Vagina (tissue), 2 donors: ENCODE data around the gene DXO. TPM values are rescaled to one million over a fixed set of nuclear protein-coding genes. Genes with fewer than 3 reads are reported as not detected.

Experiments
- DNase-seq, 2 donors: peaks; one replicate each; pipeline ENCODE4 v3.0.0-alpha.2; 2017; ENCODE audit errors: extremely low spot score in 2 of 2
- H3K27ac ChIP-seq: fragments of 200-600 bp; sonication (generic); one replicate; pipeline ENCODE4 v1.5.1; 2019
- H3K27me3 ChIP-seq: fragments of 200-600 bp; sonication (generic); one replicate; pipeline ENCODE4 v1.5.1; 2019
- H3K36me3 ChIP-seq, 2 donors: fragments of 200-600 bp; sonication (generic); one replicate each; pipeline ENCODE4 v1.5.1; 2017 to 2019
- H3K4me1 ChIP-seq: fragments of 200-600 bp; sonication (generic); one replicate; pipeline ENCODE4 v1.5.1; 2019
- H3K4me3 ChIP-seq, 2 donors: fragments of 200-600 bp; sonication (generic); 1 replicate in 1 of 2; 2 replicates in 1 of 2; pipeline ENCODE4 v1.5.1; 2016 to 2019
- H3K9me3 ChIP-seq: fragments of 200-600 bp; sonication (generic); one replicate; pipeline ENCODE4 v1.5.1; 2019
- CTCF ChIP-seq, 3 experiments: fragments of 450-650 bp in 2 of 3; fragments of 200-600 bp in 1 of 3; sonication (generic) in 1 of 3; IDR thresholded peaks; one replicate each; pipeline ENCODE4 v1.5.1; 2017 to 2019; ENCODE audit warnings: antibody characterized with exemption in 3 of 3, mild to moderate bottlenecking in 2 of 3, moderate library complexity in 2 of 3
- POLR2A ChIP-seq, 2 donors: fragments of 450-650 bp; IDR thresholded peaks; one replicate each; pipeline ENCODE4 v1.6.1; 2017; ENCODE audit warnings: antibody characterized with exemption in 2 of 2, mild to moderate bottlenecking in 2 of 2, moderate library complexity in 2 of 2
- POLR2AphosphoS5 ChIP-seq, 2 donors: sonication (generic); formaldehyde crosslinking; IDR thresholded peaks; one replicate each; pipeline ENCODE4 v1.9.0; 2017; ENCODE audit warnings: antibody characterized with exemption in 2 of 2, mild to moderate bottlenecking in 2 of 2, low read depth in 1 of 2; ENCODE audit not compliant: insufficient read depth in 1 of 2
- intact Hi-C: fragments of 100-400 bp; cut with DNase I; formaldehyde crosslinking; loops from one replicate; pipeline ENCODE4 v1.15.1; 2023
- total RNA-seq: library from RNA; depleted of rRNA; stranded (reverse); fragments of >200 nt; gene quantifications from one replicate; pipeline ENCODE4 v1.2.3, GENCODE V29; 2016

Gene DXO
- total RNA-seq, 1 donor from 2014 or later: 15.5 TPM

- H3K4me3 ChIP-seq: no peak overlapping the region
- H3K36me3 ChIP-seq: peaks cover 0 to 36% of the 10 kb centered on the region in 2 donors
- H3K4me1 ChIP-seq: peaks cover 14% of the 10 kb centered on the region
- no peak for DNase-seq
- no peak overlapping the region for H3K27ac ChIP-seq
- TF ChIP-seq POLR2A (IDR thresholded peaks at IDR 0.05): no peak
- no peak for TF ChIP-seq POLR2AphosphoS5 (IDR thresholded peaks at IDR 0.05; ENCODE audit: insufficient read depth in 1 of 2, low read depth in 1 of 2)
- TF ChIP-seq CTCF (IDR thresholded peaks at IDR 0.05): no peak
- H3K27me3 ChIP-seq: no peaks in the 10 kb centered on the region
- no peaks in the 10 kb centered on the region for H3K9me3 ChIP-seq
- intact Hi-C loops: loop anchor here (5.0 to 10.0 kb wide), 2 partner anchors 48 to 275 kb away; partner anchors contain the start of gene ZBTB12
These were observed 21.9 kb downstream of the DXO start for GRCh38 chr6:31949926-31950548.

GRCh38 chr6:31948753-31949413 is 23.1 kb downstream of the DXO start:
- Histone ChIP-seq H3K4me1 (peaks cover 19% of the 10 kb centered on the region), H3K36me3 (peaks cover 0 to 24% of the 10 kb centered on the region in 2 donors), H3K27me3 (no peaks in the 10 kb centered on the region), H3K9me3 (no peaks in the 10 kb centered on the region), H3K27ac (no peak overlapping the region), H3K4me3 (no peak overlapping the region)
- intact Hi-C loops: loop anchor here (5.0 kb wide), 1 partner anchor 47 kb away; the partner anchor contains the start of gene ZBTB12
- TF ChIP-seq POLR2A (IDR thresholded peaks at IDR 0.05) (no peak), CTCF (IDR thresholded peaks at IDR 0.05) (no peak), POLR2AphosphoS5 (IDR thresholded peaks at IDR 0.05; ENCODE audit: insufficient read depth in 1 of 2, low read depth in 1 of 2) (no peak)
- no peak for DNase-seq

GRCh38 chr6:31948306-31948705 is 23.6 kb downstream of the DXO start:
- no peaks in the 10 kb centered on the region for H3K27me3 ChIP-seq
- intact Hi-C loops: loop anchor here (5.0 kb wide), 1 partner anchor 46 kb away; the partner anchor contains the start of gene ZBTB12
- no peak for TF ChIP-seq POLR2A (IDR thresholded peaks at IDR 0.05)
- H3K4me1 ChIP-seq: peaks cover 19% of the 10 kb centered on the region
- no peak overlapping the region for H3K4me3 ChIP-seq
- no peak for DNase-seq
- H3K36me3 ChIP-seq: peaks cover 0 to 18% of the 10 kb centered on the region in 2 donors
- H3K27ac ChIP-seq: no peak overlapping the region
- no peaks in the 10 kb centered on the region for H3K9me3 ChIP-seq

- H3K27ac ChIP-seq: no peak overlapping the region
- TF ChIP-seq POLR2A (IDR thresholded peaks at IDR 0.05): no peak
- peaks cover 0 to 14% of the 10 kb centered on the region in 2 donors for H3K36me3 ChIP-seq
- H3K9me3 ChIP-seq: no peaks in the 10 kb centered on the region
- no peak overlapping the region for H3K4me3 ChIP-seq
- no peaks in the 10 kb centered on the region for H3K27me3 ChIP-seq
- intact Hi-C loops: loop anchor here (5.0 kb wide), 1 partner anchor 46 kb away; the partner anchor contains the start of gene ZBTB12
- no peak for DNase-seq
- peaks cover 19% of the 10 kb centered on the region for H3K4me1 ChIP-seq
These were observed 24.1 kb downstream of the DXO start for GRCh38 chr6:31947864-31948263.

- intact Hi-C loops: loop anchor here (5.0 kb wide), 1 partner anchor 45 kb away; the partner anchor contains the start of gene ZBTB12
- H3K4me1 ChIP-seq: peaks cover 19% of the 10 kb centered on the region
- H3K27ac ChIP-seq: no peak overlapping the region
- H3K9me3 ChIP-seq: no peaks in the 10 kb centered on the region
- no peaks in the 10 kb centered on the region for H3K27me3 ChIP-seq
- H3K4me3 ChIP-seq: no peak overlapping the region
- H3K36me3 ChIP-seq: peaks cover 0 to 10% of the 10 kb centered on the region in 2 donors
- no peak for TF ChIP-seq POLR2A (IDR thresholded peaks at IDR 0.05)
- no peak for TF ChIP-seq CTCF (IDR thresholded peaks at IDR 0.05)
- no peak for TF ChIP-seq POLR2AphosphoS5 (IDR thresholded peaks at IDR 0.05; ENCODE audit: insufficient read depth in 1 of 2, low read depth in 1 of 2)
- DNase-seq: no peak
These were observed 24.8 kb downstream of the DXO start for GRCh38 chr6:31947070-31947675.
